ENCODE data around the gene KCNJ13. TPM values are rescaled to one million over a fixed set of nuclear protein-coding genes. Genes with fewer than 3 reads are reported as not detected.

The KCNJ13 gene
- total RNA-seq, 1 donor from 2014 or later = not detected

- DNase-seq (ENCODE audit: low read depth) (no peak), FAIRE-seq (no peak)
- peaks cover 6% of the 10 kb centered on the region for H3K36me3 ChIP-seq (ENCODE audit: control insufficient read depth, insufficient read depth, low read length)
- TF ChIP-seq CTCF (IDR thresholded peaks at IDR 0.05; ENCODE audit: insufficient read depth, low read length, severe bottlenecking) = no peak
- H3K4me3 ChIP-seq (ENCODE audit: low read depth, low read length) = no peak overlapping the region
- no peaks in the 10 kb centered on the region for H3K27me3 ChIP-seq (ENCODE audit: control insufficient read depth, insufficient read depth, low read length)
Observed at GRCh38 chr2:232744963-232745362, 31.4 kb downstream of the KCNJ13 start.

DNA sequence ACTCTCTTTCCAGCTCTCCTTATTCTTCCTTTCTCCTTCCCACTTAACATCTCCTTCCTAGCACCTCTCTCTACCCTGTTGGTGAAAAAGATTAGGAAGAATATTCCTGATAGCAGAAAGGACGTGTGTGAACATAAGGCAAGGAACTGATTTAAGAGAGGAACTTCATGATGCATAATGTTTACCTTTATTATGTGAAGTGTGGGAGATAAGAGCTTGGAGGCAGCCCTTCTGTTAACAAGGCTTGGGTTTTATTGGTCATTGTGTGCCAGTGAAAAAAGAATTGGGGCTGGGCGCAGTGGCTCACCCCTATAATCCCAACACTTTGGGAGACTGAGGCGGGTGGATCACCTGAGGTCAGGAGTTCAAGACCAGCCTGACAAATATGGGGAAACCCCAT, 34.4 kb downstream of the KCNJ13 start:
- Histone ChIP-seq H3K27me3 (ENCODE audit: control insufficient read depth, insufficient read depth, low read length) (no peaks in the 10 kb centered on the region), H3K4me3 (ENCODE audit: low read depth, low read length) (no peak overlapping the region), H3K36me3 (ENCODE audit: control insufficient read depth, insufficient read depth, low read length) (peaks cover 2% of the 10 kb centered on the region)
- no peak for DNase-seq (ENCODE audit: low read depth)
- no peak for FAIRE-seq
- no peak for TF ChIP-seq CTCF (IDR thresholded peaks at IDR 0.05; ENCODE audit: insufficient read depth, low read length, severe bottlenecking)

DNA sequence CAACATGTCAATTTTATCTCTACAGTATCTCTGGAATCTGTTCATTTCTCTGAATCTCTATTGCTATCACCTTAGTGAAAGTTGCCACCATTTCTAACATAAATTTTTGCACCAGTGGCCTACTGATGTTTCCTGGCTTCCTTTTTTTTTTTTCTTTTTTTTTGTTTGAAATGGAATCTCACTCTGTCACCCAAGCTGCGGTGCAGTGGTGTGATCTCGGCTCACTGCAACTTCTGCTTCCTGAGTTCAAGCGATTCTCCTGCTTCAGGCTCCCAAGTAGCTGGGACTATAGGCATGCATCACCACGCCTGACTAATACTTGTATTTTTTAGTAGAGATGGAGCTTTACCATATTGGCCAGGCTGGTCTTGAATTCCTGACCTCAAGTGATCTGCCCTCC, 35.1 kb downstream of the KCNJ13 start:
- peaks cover 2% of the 10 kb centered on the region for H3K36me3 ChIP-seq (ENCODE audit: control insufficient read depth, insufficient read depth, low read length)
- no peak for DNase-seq (ENCODE audit: low read depth)
- no peak for TF ChIP-seq CTCF (IDR thresholded peaks at IDR 0.05; ENCODE audit: insufficient read depth, low read length, severe bottlenecking)
- no peak for FAIRE-seq
- no peaks in the 10 kb centered on the region for H3K27me3 ChIP-seq (ENCODE audit: control insufficient read depth, insufficient read depth, low read length)
- no peak overlapping the region for H3K4me3 ChIP-seq (ENCODE audit: low read depth, low read length)

GRCh38 chr2:232731470-232731869, 44.9 kb downstream of the KCNJ13 start:
- Histone ChIP-seq H3K4me3 (ENCODE audit: low read depth, low read length) (no peak overlapping the region), H3K27me3 (ENCODE audit: control insufficient read depth, insufficient read depth, low read length) (no peaks in the 10 kb centered on the region), H3K36me3 (ENCODE audit: control insufficient read depth, insufficient read depth, low read length) (peaks cover 5% of the 10 kb centered on the region)
- TF ChIP-seq CTCF (IDR thresholded peaks at IDR 0.05; ENCODE audit: insufficient read depth, low read length, severe bottlenecking) = no peak
- FAIRE-seq (no peak), DNase-seq (ENCODE audit: low read depth) (peak; percentile 14)

- no peak for TF ChIP-seq CTCF (IDR thresholded peaks at IDR 0.05; ENCODE audit: insufficient read depth, low read length, severe bottlenecking)
- peak; percentile 43 for FAIRE-seq
Observed at GRCh38 chr2:232728785-232729184, 47.6 kb downstream of the KCNJ13 start.

DNA sequence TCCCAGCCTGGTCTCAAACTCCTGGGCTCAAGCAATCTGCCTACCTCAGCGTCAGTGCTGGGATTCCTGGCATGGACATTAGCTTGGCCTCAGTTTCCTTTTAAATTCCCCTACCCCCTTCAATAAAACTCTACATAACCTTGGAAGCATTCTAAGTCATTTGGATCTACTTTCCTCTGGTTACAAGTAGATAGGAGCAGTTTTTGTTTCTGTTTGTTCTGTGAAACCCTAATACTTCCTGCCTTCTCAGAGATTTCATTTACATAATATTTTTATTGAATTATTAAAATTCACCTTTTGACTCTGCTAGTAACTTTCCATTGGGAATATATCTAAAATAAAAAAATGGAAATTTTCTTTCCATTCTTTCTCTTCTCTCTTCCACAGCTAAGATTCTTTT, 53.3 kb downstream of the KCNJ13 start:
- FAIRE-seq (no peak), DNase-seq (ENCODE audit: low read depth) (no peak)
- no peak for TF ChIP-seq CTCF (IDR thresholded peaks at IDR 0.05; ENCODE audit: insufficient read depth, low read length, severe bottlenecking)
- Histone ChIP-seq H3K36me3 (ENCODE audit: control insufficient read depth, insufficient read depth, low read length) (peaks cover 1% of the 10 kb centered on the region), H3K4me3 (ENCODE audit: low read depth, low read length) (no peak overlapping the region), H3K27me3 (ENCODE audit: control insufficient read depth, insufficient read depth, low read length) (no peaks in the 10 kb centered on the region)

More at GRCh38 chr2:232728785-232729184, 47.6 kb downstream of the KCNJ13 start:
- Histone ChIP-seq H3K36me3 (ENCODE audit: control insufficient read depth, insufficient read depth, low read length) (peaks cover 3% of the 10 kb centered on the region), H3K4me3 (ENCODE audit: low read depth, low read length) (no peak overlapping the region), H3K27me3 (ENCODE audit: control insufficient read depth, insufficient read depth, low read length) (no peaks in the 10 kb centered on the region)
- no peak for DNase-seq (ENCODE audit: low read depth)
